ENCODE measurements around the gene FADD. TPM values are rescaled to one million over a fixed set of nuclear protein-coding genes. Genes with fewer than 3 reads are reported as not detected.

FADD gene
- total RNA-seq, 4 donors from 2014 or later: 20.9 to 26.5 (median 23.5) TPM

DNA sequence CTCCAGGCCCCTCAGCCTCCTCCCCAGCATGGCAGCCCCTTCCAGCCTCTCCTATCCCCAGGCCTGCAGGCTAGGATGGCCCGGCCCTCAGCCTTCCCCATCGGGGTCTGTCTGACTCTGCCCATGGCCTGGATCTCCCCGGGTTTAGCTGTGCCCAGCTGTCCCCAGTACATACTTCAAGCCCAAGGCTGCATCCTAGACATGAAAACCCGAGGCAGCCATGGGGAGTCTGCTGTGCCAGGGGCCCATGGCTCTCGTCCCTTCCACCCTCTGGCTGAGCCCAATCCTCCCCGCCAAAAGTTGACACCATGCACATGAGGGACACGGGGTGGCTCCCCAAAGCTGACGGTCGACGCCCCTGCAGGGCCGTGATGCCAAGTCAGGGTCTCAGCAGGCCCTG lies 22.2 kb upstream of the FADD start:
- Histone ChIP-seq H3K27ac (no peak overlapping the region), H3K36me3 (no peaks in the 10 kb centered on the region), H3K4me3 (no peak overlapping the region), H3K9me3 (no peaks in the 10 kb centered on the region), H3K27me3 (peaks cover 0 to 5% (median 0%) of the 10 kb centered on the region in 4 donors), H3K4me1 (peaks cover 7 to 20% (median 10%) of the 10 kb centered on the region in 3 donors)
- WGBS, 2 donors: 100% methylated on average over 1 of the region's 11 CpGs; no CpG with 5 or more reads in 1 of the 2 donors
- intact Hi-C loops (cut with DNase I): no loop called here
- TF ChIP-seq, protein P1, sequence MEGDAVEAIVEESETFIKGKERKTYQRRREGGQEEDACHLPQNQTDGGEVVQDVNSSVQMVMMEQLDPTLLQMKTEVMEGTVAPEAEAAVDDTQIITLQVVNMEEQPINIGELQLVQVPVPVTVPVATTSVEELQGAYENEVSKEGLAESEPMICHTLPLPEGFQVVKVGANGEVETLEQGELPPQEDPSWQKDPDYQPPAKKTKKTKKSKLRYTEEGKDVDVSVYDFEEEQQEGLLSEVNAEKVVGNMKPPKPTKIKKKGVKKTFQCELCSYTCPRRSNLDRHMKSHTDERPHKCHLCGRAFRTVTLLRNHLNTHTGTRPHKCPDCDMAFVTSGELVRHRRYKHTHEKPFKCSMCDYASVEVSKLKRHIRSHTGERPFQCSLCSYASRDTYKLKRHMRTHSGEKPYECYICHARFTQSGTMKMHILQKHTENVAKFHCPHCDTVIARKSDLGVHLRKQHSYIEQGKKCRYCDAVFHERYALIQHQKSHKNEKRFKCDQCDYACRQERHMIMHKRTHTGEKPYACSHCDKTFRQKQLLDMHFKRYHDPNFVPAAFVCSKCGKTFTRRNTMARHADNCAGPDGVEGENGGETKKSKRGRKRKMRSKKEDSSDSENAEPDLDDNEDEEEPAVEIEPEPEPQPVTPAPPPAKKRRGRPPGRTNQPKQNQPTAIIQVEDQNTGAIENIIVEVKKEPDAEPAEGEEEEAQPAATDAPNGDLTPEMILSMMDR (IDR thresholded peaks at IDR 0.05): no peak
- no peak for TF ChIP-seq POLR2A (IDR thresholded peaks at IDR 0.05)
- DNase-seq: no peak

DNA sequence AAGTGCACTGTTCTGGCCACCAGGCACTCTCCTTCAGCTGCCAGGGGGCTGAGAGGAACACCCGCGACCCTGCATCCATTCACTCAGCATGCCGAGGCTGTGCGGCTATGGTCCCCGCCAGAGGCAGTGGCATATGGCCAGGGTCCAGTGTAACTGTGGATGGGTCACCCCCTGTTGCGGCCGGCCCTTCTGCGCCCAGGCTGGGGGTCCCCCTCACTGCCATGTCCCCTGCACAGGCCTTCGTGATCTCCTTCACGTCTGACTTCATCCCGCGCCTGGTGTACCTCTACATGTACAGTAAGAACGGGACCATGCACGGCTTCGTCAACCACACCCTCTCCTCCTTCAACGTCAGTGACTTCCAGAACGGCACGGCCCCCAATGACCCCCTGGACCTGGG lies 20.8 kb upstream of the FADD start:
- H3K27ac ChIP-seq: no peak overlapping the region
- H3K9me3 ChIP-seq: no peaks in the 10 kb centered on the region
- peaks cover 7 to 20% (median 10%) of the 10 kb centered on the region in 3 donors for H3K4me1 ChIP-seq
- TF ChIP-seq, protein P1 (IDR thresholded peaks at IDR 0.05): no peak
- no peak for TF ChIP-seq POLR2A (IDR thresholded peaks at IDR 0.05)
- no peak overlapping the region for H3K4me3 ChIP-seq
- DNase-seq: no peak
- H3K36me3 ChIP-seq: no peaks in the 10 kb centered on the region
- peaks cover 0 to 5% (median 0%) of the 10 kb centered on the region in 4 donors for H3K27me3 ChIP-seq
- 97 to 98% methylated on average over 7 to 13 of the region's 18 CpGs for WGBS, 2 donors
- intact Hi-C loops (cut with DNase I): no loop called here

DNA sequence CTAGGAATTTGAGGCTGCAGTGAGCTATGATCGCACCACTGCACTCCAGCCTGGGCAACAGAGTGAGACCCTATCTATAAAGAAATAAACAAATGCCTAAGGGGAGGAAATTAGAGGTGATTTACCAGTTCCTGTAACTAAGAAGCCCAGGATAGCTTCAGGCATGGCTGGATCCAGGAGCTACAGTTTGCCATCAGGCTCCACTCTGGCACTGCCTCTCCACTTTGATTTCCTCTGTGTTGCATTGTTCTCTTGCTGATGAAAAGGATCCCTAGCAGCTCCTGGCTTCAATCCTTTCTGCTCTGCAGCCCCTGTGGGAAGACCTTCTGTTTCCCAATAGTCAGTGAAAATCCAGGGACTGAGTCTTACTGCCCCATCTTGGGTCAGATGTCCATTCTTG lies 20.1 kb upstream of the FADD start:
- peaks cover 7 to 20% (median 10%) of the 10 kb centered on the region in 3 donors for H3K4me1 ChIP-seq
- 100% methylated on average over 1 of the region's 1 CpG for WGBS, 2 donors
- H3K27ac ChIP-seq: no peak overlapping the region
- peaks cover 0 to 5% (median 0%) of the 10 kb centered on the region in 4 donors for H3K27me3 ChIP-seq
- no peak overlapping the region for H3K4me3 ChIP-seq
- no peak for TF ChIP-seq POLR2A (IDR thresholded peaks at IDR 0.05)
- TF ChIP-seq, protein P1 (IDR thresholded peaks at IDR 0.05): no peak
- DNase-seq: no peak
- no peaks in the 10 kb centered on the region for H3K9me3 ChIP-seq
- no peaks in the 10 kb centered on the region for H3K36me3 ChIP-seq
- intact Hi-C loops (cut with DNase I): no loop called here

DNA sequence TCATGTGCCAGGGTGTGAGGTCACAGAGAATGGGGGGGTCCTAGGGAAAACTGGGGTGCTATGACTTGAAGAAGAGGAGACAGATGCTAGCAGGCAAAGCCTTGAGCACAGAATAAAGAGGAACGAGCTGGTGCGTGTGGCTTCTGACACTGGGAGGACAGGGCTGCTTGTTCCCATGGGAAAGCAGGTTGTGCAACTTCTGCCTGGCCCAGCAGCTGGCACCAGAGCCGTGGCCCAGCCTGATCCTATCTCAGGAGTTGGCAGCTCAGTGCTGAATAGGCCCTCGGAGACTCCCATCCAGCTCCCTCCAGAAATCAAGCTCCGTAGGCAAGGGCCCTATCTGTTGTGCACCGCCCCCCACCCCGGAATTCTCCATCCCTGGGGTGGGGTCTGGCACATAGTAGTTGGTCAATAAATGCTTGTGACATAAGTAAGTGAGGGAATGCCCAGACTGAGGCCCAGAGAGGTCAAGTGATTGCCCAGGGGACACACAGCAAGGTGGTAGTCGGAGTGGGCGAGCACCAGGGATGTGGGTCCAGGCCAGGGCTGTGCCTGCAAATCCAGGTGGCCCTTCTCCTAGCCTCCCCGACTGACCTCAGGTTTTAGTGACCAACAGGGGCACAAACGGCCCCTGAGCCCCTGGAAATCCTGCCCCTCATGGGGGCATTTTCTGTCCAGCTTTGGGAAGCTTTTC lies 19.5 kb upstream of the FADD start:
- WGBS, 2 donors: 49 to 65% methylated on average over 7 to 10 of the region's 11 CpGs
- Histone ChIP-seq H3K4me1 (peaks cover 7 to 20% (median 10%) of the 10 kb centered on the region in 3 donors), H3K9me3 (no peaks in the 10 kb centered on the region), H3K27me3 (peaks cover 0 to 5% (median 0%) of the 10 kb centered on the region in 4 donors), H3K27ac (peak overlapping the region in 1 of 4 donors; percentile 2), H3K36me3 (no peaks in the 10 kb centered on the region), H3K4me3 (no peak overlapping the region)
- intact Hi-C loops (cut with DNase I): no loop called here
- TF ChIP-seq, protein P1 (IDR thresholded peaks at IDR 0.05): no peak
- TF ChIP-seq POLR2A (IDR thresholded peaks at IDR 0.05): no peak
- no peak for DNase-seq

DNA sequence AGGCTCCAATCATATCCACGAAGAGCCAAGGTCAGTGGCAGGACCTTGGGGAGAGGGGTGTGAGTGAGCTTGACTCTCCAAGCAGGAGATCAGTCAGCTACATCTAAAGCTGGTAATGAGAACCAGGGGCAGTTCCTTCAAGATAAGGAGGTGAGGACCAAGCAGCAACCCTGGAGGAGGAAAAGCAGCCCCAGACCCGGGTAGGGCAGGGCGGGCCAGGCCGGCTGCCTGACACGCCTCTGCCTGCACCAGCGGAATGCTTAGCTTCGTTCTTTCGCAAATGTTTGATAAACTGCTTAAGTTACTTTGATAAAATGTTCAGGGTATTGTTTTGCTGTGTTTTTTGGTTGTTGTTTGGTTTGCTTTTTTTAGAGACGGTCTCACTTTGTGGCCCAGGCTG lies 18.7 kb upstream of the FADD start:
- Histone ChIP-seq H3K27me3 (peaks cover 0 to 5% (median 0%) of the 10 kb centered on the region in 4 donors), H3K9me3 (no peaks in the 10 kb centered on the region), H3K4me3 (no peak overlapping the region), H3K36me3 (no peaks in the 10 kb centered on the region), H3K27ac (no peak overlapping the region), H3K4me1 (peaks cover 7 to 20% (median 10%) of the 10 kb centered on the region in 3 donors)
- intact Hi-C loops (cut with DNase I): no loop called here
- TF ChIP-seq, protein P1 (IDR thresholded peaks at IDR 0.05): no peak
- TF ChIP-seq POLR2A (IDR thresholded peaks at IDR 0.05): no peak
- 33 to 68% methylated on average over 7 to 8 of the region's 9 CpGs for WGBS, 2 donors
- DNase-seq: no peak

Data from esophagus squamous epithelium (tissue), 5 donors.